HepG2 (cell line): ENCODE results near the gene EEF1A1. TPM values are rescaled to one million over a fixed set of nuclear protein-coding genes. Genes with fewer than 3 reads are reported as not detected.

Experiments used
- ATAC-seq: fragments of 200-7000 bp; cut with Tn5 transposase; 3 replicates; pipeline ENCODE4 v1.9.1; 2020; ENCODE audit warnings: mild to moderate bottlenecking, moderate library complexity
- BruUV-seq: library from RNA; stranded (reverse); fragments of 400-500 nt; replicated peaks from 2 replicates; lab custom pipeline; 2021; lab: Mats Ljungman, UMichigan
- CTCF ChIA-PET: fragments of 300-600 bp; formaldehyde crosslinking; extraction: SDS; loops from one replicate; lab custom pipeline; 2021; ENCODE audit warnings: low total read pairs, inconsistent platforms, low intra/inter-chr PET ratio; lab: Yijun Ruan, JAX
- POLR2A ChIA-PET: fragments of 350-600 bp; sonication (Branson Sonifier 250); formaldehyde crosslinking; loops from one replicate; lab custom pipeline; 2020; ENCODE audit warnings: antibody characterized with exemption, inconsistent platforms; lab: Yijun Ruan, JAX
- DNase-seq: peaks from one replicate; pipeline ENCODE4 v3.0.0-alpha.2; 2015; ENCODE audit warnings: low spot score
- FAIRE-seq: peaks from 3 replicates; lab custom pipeline; 2011; peaks lifted over from hg19 to GRCh38; lab: Jason Lieb, UNC
- H2AFZ ChIP-seq: one replicate; pipeline ENCODE4 v1.6.1; 2011; ENCODE audit warnings: low read length, inconsistent platforms
- H3K27ac ChIP-seq: fragments of 300-600 bp; 3 replicates; pipeline ENCODE4 v1.8.0; 2011; ENCODE audit warnings: mixed run types, mild to moderate bottlenecking, mixed read lengths, low read length, inconsistent platforms; ENCODE audit not compliant: insufficient read depth; ENCODE audit errors: extremely low read length
- H3K27me3 ChIP-seq, 2 experiments: fragments of 200-600 bp in 1 of 2; 2 replicates in 1 of 2; 3 replicates in 1 of 2; pipeline versions ENCODE4 v1.6.0 to v1.8.0; 2011; ENCODE audit warnings: low read length in 2 of 2, mild to moderate bottlenecking in 2 of 2, moderate library complexity in 2 of 2, inconsistent platforms in 1 of 2; ENCODE audit not compliant: insufficient read depth in 2 of 2, control insufficient read depth in 1 of 2
- H3K36me3 ChIP-seq, 2 experiments: fragments of 200-600 bp in 1 of 2; replicated peaks in 1 of 2; 2 replicates in 1 of 2; 3 replicates in 1 of 2; pipeline versions ENCODE4 v1.5.1 to v1.8.0; 2011; ENCODE audit warnings: low read length in 2 of 2, inconsistent platforms in 1 of 2; ENCODE audit not compliant: insufficient read depth in 2 of 2, control insufficient read depth in 1 of 2
- H3K4me1 ChIP-seq: 2 replicates; pipeline ENCODE4 v1.5.1; 2012; ENCODE audit warnings: low read length, inconsistent platforms; ENCODE audit not compliant: insufficient read depth
- H3K4me2 ChIP-seq: 2 replicates; pipeline ENCODE4 v1.6.0; 2011; ENCODE audit warnings: low read depth, low read length, inconsistent platforms
- H3K4me3 ChIP-seq, 3 experiments: fragments of 200-600 bp in 1 of 3; sonication (generic), shearing (Covaris generic) in 1 of 3; replicated peaks in 1 of 3; 2 replicates each; pipeline ENCODE4 v1.5.1; 2011 to 2016; ENCODE audit warnings: low read length in 3 of 3, inconsistent platforms in 2 of 3, low read depth in 2 of 3, mild to moderate bottlenecking in 2 of 3, control low read depth in 1 of 3, mixed read lengths in 1 of 3; ENCODE audit not compliant: insufficient read depth in 1 of 3
- H3K79me2 ChIP-seq: one replicate; pipeline ENCODE4 v1.6.1; 2011; ENCODE audit warnings: low read length, inconsistent platforms; ENCODE audit not compliant: insufficient read depth
- H3K9ac ChIP-seq: 2 replicates; pipeline ENCODE4 v1.6.0; 2011; ENCODE audit warnings: mild to moderate bottlenecking, low read depth, low read length, inconsistent platforms; ENCODE audit not compliant: insufficient read depth
- H3K9me3 ChIP-seq: 2 replicates; pipeline ENCODE4 v1.5.1; 2012; ENCODE audit warnings: mild to moderate bottlenecking, low read length
- H4K20me1 ChIP-seq: 2 replicates; pipeline ENCODE4 v1.6.0; 2011; ENCODE audit warnings: inconsistent platforms, mild to moderate bottlenecking, low read length, moderate library complexity; ENCODE audit not compliant: insufficient read depth
- ARID2 ChIP-seq: sonication (generic); formaldehyde crosslinking; IDR thresholded peaks from 2 replicates; pipeline ENCODE4 v1.8.1; 2022; ENCODE audit warnings: mild to moderate bottlenecking, missing genetic modification reagents, borderline replicate concordance
- BCL6 ChIP-seq: IDR thresholded peaks from 2 replicates; pipeline ENCODE4 v1.6.1; 2016; ENCODE audit warnings: missing genetic modification reagents, missing compliant biosample characterization
- CC2D1A ChIP-seq: sonication (generic); formaldehyde crosslinking; IDR thresholded peaks from 2 replicates; pipeline ENCODE4 v1.8.1; 2023; ENCODE audit warnings: mild to moderate bottlenecking, missing genetic modification reagents
- CHD4 ChIP-seq: fragments of 200-600 bp; sonication (generic); IDR thresholded peaks from 2 replicates; pipeline ENCODE4 v1.7.0; 2017; ENCODE audit warnings: mild to moderate bottlenecking, low read length, borderline replicate concordance
- FOXJ3 ChIP-seq: sonication (generic); formaldehyde crosslinking; IDR thresholded peaks from 2 replicates; pipeline ENCODE4 v1.4.0; 2020; ENCODE audit warnings: missing genetic modification reagents, mild to moderate bottlenecking, borderline replicate concordance
- GABPB1 ChIP-seq: IDR thresholded peaks from 2 replicates; pipeline ENCODE4 v1.6.1; 2016; ENCODE audit warnings: mild to moderate bottlenecking, missing genetic modification reagents, moderate library complexity, missing compliant biosample characterization
- HNF4A ChIP-seq: sonication (generic); formaldehyde crosslinking; IDR thresholded peaks from 2 replicates; pipeline ENCODE4 v1.4.0; 2020; ENCODE audit warnings: missing genetic modification reagents
- HOXD1 ChIP-seq: sonication (generic); formaldehyde crosslinking; IDR thresholded peaks from 2 replicates; pipeline ENCODE4 v1.5.0; 2020; ENCODE audit warnings: missing genetic modification reagents
- RFXANK ChIP-seq: IDR thresholded peaks from 2 replicates; pipeline ENCODE4 v1.6.1; 2016
- SOX6 ChIP-seq, 2 experiments: fragments of 450-650 bp in 1 of 2; sonication (generic) in 1 of 2; formaldehyde crosslinking in 1 of 2; IDR thresholded peaks; 2 replicates each; pipeline versions ENCODE4 v1.4.0 to v1.6.1; 2017 to 2020; ENCODE audit warnings: antibody characterized with exemption in 1 of 2, mild to moderate bottlenecking in 1 of 2, missing genetic modification reagents in 1 of 2
- ZNF264 ChIP-seq: sonication (generic); formaldehyde crosslinking; IDR thresholded peaks from 2 replicates; pipeline ENCODE4 v1.4.0; 2020; ENCODE audit warnings: missing genetic modification reagents
- ZNF367 ChIP-seq: sonication (generic); formaldehyde crosslinking; IDR thresholded peaks from 2 replicates; pipeline ENCODE4 v1.4.0; 2020; ENCODE audit warnings: missing genetic modification reagents, borderline replicate concordance
- ZNF557 ChIP-seq: sonication (generic); formaldehyde crosslinking; IDR thresholded peaks from 2 replicates; pipeline ENCODE4 v1.4.0; 2020; ENCODE audit warnings: missing genetic modification reagents
- ZNF883 ChIP-seq: sonication (generic); formaldehyde crosslinking; IDR thresholded peaks from 2 replicates; pipeline ENCODE4 v1.5.1; 2020; ENCODE audit warnings: mild to moderate bottlenecking, missing genetic modification reagents; ENCODE audit errors: not compliant biosample characterization
- WGBS: methylation state at CpG from one replicate; pipeline ENCODE4 v1.1.6; 2017; ENCODE audit warnings: low lambda C conversion rate; 5-methylcytosine and 5-hydroxymethylcytosine counted together
- in situ Hi-C: cut with HindIII; loops from 2 replicates; pipeline ENCODE4 v1.10.0; 2017; ENCODE audit warnings: low pct_unique_long_range_greater_than_20kb; ENCODE audit not compliant: extremely low pct_ligation_motif_present
- intact Hi-C: fragments of 100-400 bp; cut with micrococcal nuclease; formaldehyde crosslinking; loops from one replicate; pipeline ENCODE4 v1.10.0; 2022; ENCODE audit not compliant: unreplicated experiment
- polyA plus RNA-seq, 8 experiments: library from polyadenylated mRNA; depleted of rRNA in 3 of 8; stranded (reverse) in 7 of 8; unstranded in 1 of 8; fragments of >200 nt; fragmentation: Illumina TruSeq in 4 of 8; extraction: Trizol in 4 of 8; gene quantifications; 2 replicates each; pipeline versions ENCODE4 v1.2.1 to v1.2.3, GENCODE V29; 2011 to 2016; ENCODE audit warnings: low read depth in 4 of 8, missing spikeins in 1 of 8, mixed read lengths in 1 of 8; ENCODE audit not compliant: insufficient read depth in 1 of 8
- total RNA-seq, 5 experiments: library from RNA; depleted of rRNA; stranded (reverse); fragments of >200 nt; fragmentation: Illumina TruSeq; extraction: Trizol; gene quantifications; 2 replicates each; pipeline ENCODE4 v1.2.3, GENCODE V29; 2016; ENCODE audit warnings: low read depth in 1 of 5
- TF ChIP-seq, protein P1 (sequence below): IDR thresholded peaks from 2 replicates; pipeline ENCODE4 v1.6.1; 2016; ENCODE audit warnings: mild to moderate bottlenecking
- TF ChIP-seq, protein P2 (sequence below): sonication (generic); formaldehyde crosslinking; IDR thresholded peaks from 2 replicates; pipeline ENCODE4 v1.5.1; 2020; ENCODE audit warnings: mild to moderate bottlenecking, missing genetic modification reagents, borderline replicate concordance
- TF ChIP-seq, protein P3 (sequence below): fragments of 450-650 bp; IDR thresholded peaks from 2 replicates; pipeline ENCODE4 v1.6.1; 2016
- TF ChIP-seq, protein P4 (sequence below): sonication (generic); formaldehyde crosslinking; IDR thresholded peaks from 2 replicates; pipeline ENCODE4 v1.4.0; 2020; ENCODE audit warnings: mild to moderate bottlenecking, missing genetic modification reagents

Gene EEF1A1
- total and polyA plus RNA-seq, 2 of the 13 experiments (the other 11 are each of a cell fraction or from before 2014, with no cell fraction given) = 13,726 to 17,172 TPM

DNA sequence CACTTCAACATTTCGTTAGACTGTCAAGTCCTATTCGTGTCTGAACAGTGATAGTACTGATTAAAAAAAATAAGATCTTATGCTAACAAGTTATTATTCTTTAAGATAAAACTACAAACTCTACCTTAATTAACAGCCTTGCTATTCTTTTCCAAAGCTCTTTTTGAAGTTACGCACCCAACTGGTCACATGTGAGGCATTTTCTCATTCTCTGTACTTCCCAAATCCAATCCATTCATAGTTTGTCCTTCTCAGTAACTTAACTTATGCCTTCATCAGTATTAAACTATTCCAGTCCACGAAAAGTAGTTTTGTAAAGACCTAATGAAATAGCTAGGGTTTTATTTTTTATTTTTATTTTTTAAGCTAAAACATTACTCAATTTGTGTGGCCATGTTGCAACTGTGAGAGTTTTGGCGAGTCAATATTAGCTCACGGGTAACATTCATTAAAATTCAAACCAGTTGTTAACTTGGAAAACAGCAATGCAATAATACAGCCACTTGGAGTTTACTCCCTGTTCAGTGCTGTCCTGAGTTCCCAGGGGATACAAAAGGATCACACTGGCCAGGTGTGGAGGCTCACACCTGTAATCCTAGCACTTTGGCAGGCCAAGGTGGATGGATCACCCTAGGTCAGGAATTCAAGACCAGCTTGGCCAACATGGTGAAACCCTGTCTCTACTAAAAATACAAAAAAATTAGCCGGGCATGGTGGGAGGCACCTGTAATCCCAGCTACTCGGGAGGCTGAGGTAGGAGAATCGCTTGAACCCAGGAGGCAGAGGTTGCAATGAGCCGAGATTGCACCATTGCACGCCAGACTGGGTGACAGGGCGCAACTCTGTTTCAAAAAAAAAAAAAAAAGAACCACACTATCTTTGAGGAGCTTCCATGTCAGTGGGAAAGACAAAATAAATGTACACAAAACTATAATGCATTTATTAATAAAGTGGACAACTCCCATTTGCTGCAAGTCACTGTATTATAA, 27.9 kb upstream of the EEF1A1 start:
- 25% methylated on average over 12 of the region's 12 CpGs for WGBS
- H3K36me3 ChIP-seq = no peaks in the 10 kb centered on the region
- in situ Hi-C loops (no loop called here), intact Hi-C loops (no loop called here)
- H3K9ac ChIP-seq = no peak overlapping the region
- CTCF ChIA-PET = no interaction called here
- POLR2A ChIA-PET = interaction anchor here (0.8 to 3.0 kb wide), 7 partner anchors 11 to 32 kb away, joined by 3 to 26 read pairs (median 12); partner anchors contain the start of gene EEF1A1
- H3K79me2 ChIP-seq = no peaks in the 10 kb centered on the region
- H3K4me2 ChIP-seq = peak overlapping the region; percentile 67
- peak overlapping the region; percentile 45 for H3K27ac ChIP-seq
- peak; percentile 52 for DNase-seq
- H3K4me3 ChIP-seq = no peak overlapping the region
- H2AFZ ChIP-seq = no peak overlapping the region
- peaks cover 22% of the 10 kb centered on the region for H3K4me1 ChIP-seq
- H3K27me3 ChIP-seq = no peaks in the 10 kb centered on the region
- FAIRE-seq = peak; percentile 87
- ATAC-seq = peak; percentile 93
- no peaks in the 10 kb centered on the region for H3K9me3 ChIP-seq
- no TSS peak for BruUV-seq
- H4K20me1 ChIP-seq = no peaks in the 10 kb centered on the region
- TF ChIP-seq SOX6 (IDR thresholded peaks at IDR 0.05) (no peak), SOX6 (CRISPR knock-in tag; IDR thresholded peaks at IDR 0.05) (peak; percentile 60; the same call in 1 of the 2 replicates), ARID2 (no peak), BCL6 (CRISPR knock-in tag) (0 out of 2 replicates have a peak, but pooled peaks have one; percentile 17), RFXANK (CRISPR knock-in tag) (no peak), HOXD1 (CRISPR knock-in tag) (no peak), CHD4 (no peak), ZNF367 (CRISPR knock-in tag) (no peak), CC2D1A (CRISPR knock-in tag) (no peak), ZNF883 (CRISPR knock-in tag) (no peak), ZNF557 (CRISPR knock-in tag) (no peak), FOXJ3 (CRISPR knock-in tag) (peak; percentile 54; the same call in 1 of the 2 replicates), GABPB1 (no peak), HNF4A (CRISPR knock-in tag) (peak; percentile 47), ZNF264 (CRISPR knock-in tag) (0 out of 2 replicates have a peak, but pooled peaks have one; percentile 41)
- TF ChIP-seq, protein P1, sequence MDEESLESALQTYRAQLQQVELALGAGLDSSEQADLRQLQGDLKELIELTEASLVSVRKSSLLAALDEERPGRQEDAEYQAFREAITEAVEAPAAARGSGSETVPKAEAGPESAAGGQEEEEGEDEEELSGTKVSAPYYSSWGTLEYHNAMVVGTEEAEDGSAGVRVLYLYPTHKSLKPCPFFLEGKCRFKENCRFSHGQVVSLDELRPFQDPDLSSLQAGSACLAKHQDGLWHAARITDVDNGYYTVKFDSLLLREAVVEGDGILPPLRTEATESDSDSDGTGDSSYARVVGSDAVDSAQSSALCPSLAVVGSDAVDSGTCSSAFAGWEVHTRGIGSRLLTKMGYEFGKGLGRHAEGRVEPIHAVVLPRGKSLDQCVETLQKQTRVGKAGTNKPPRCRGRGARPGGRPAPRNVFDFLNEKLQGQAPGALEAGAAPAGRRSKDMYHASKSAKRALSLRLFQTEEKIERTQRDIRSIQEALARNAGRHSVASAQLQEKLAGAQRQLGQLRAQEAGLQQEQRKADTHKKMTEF = no peak; the same call in 1 of the 2 replicates
- TF ChIP-seq, protein P2, sequence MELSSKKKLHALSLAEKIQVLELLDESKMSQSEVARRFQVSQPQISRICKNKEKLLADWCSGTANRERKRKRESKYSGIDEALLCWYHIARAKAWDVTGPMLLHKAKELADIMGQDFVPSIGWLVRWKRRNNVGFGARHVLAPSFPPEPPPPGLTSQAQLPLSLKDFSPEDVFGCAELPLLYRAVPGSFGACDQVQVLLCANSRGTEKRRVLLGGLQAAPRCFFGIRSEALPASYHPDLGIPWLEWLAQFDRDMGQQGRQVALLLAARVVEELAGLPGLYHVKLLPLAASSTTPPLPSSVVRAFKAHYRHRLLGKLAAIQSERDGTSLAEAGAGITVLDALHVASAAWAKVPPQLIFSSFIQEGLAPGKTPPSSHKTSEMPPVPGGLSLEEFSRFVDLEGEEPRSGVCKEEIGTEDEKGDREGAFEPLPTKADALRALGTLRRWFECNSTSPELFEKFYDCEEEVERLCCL (CRISPR knock-in tag) = 0 out of 2 replicates have a peak, but pooled peaks have one; percentile 27
- TF ChIP-seq, protein P3, sequence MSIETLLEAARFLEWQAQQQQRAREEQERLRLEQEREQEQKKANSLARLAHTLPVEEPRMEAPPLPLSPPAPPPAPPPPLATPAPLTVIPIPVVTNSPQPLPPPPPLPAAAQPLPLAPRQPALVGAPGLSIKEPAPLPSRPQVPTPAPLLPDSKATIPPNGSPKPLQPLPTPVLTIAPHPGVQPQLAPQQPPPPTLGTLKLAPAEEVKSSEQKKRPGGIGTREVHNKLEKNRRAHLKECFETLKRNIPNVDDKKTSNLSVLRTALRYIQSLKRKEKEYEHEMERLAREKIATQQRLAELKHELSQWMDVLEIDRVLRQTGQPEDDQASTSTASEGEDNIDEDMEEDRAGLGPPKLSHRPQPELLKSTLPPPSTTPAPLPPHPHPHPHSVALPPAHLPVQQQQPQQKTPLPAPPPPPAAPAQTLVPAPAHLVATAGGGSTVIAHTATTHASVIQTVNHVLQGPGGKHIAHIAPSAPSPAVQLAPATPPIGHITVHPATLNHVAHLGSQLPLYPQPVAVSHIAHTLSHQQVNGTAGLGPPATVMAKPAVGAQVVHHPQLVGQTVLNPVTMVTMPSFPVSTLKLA = no peak
- TF ChIP-seq, protein P4, sequence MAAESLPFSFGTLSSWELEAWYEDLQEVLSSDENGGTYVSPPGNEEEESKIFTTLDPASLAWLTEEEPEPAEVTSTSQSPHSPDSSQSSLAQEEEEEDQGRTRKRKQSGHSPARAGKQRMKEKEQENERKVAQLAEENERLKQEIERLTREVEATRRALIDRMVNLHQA (CRISPR knock-in tag) = no peak
